ENCODE data around the gene SMYD3. TPM values are rescaled to one million over a fixed set of nuclear protein-coding genes. Genes with fewer than 3 reads are reported as not detected.

SMYD3 gene
- total and polyA plus RNA-seq, 9 of the 15 experiments (the other 6 are each of a cell fraction or from before 2014, with no cell fraction given), result 128 to 440 (median 197) TPM

DNA sequence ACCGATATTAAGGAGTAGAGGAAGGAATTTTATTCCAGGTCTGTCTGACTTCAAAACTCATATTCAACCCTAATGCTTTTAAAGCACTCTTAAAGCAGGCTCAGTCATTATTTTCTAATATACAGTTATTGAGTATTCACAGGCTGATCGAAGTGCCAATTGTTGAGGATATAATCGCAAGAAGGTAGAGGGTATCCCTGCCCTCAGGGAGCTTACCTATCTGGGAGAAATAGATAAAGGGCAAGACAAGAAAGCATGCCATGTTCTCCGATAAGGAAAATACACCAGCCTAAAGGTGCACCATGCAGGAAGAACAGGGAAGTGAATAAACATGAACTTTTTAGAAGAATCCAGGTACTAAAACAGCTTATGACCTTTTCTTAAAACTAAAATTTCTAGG lies 361.2 kb downstream of the SMYD3 start:
- WGBS (ENCODE audit: insufficient coverage, low coverage, missing lambda C conversion rate), result 99% methylated on average over 4 of the region's 4 CpGs
- Histone ChIP-seq H3K9me1 (ENCODE audit: control insufficient read depth, insufficient read depth, low read length) (no peaks in the 10 kb centered on the region), H3K4me2 (ENCODE audit: insufficient read depth, low read length) (no peak overlapping the region), H4K20me1 (replicated peaks; ENCODE audit: control insufficient read depth, insufficient read depth, low read length) (no peaks in the 10 kb centered on the region), H3K27ac (ENCODE audit: extremely low read depth, low read depth, low read length) (no peak overlapping the region), H3K9me3 (replicated peaks; ENCODE audit: control insufficient read depth, insufficient read depth, low read depth, low read length) (peaks cover 9% of the 10 kb centered on the region), H3K36me3 (ENCODE audit: control insufficient read depth, insufficient read depth, low read length) (peaks cover 7% of the 10 kb centered on the region; the same call in 2 of the 3 replicates), H3K4me3 (no peak overlapping the region), H2AFZ (ENCODE audit: low read depth, low read length) (no peak overlapping the region), H3K79me2 (ENCODE audit: control insufficient read depth, insufficient read depth, low read length) (peaks cover 17% of the 10 kb centered on the region; the same call in 2 of the 3 replicates), H3K9ac (ENCODE audit: insufficient read depth in 1 of 2, low read depth in 2 of 2, low read length in 2 of 2) (no peak overlapping the region), H3K27me3 (ENCODE audit: control insufficient read depth in 2 of 2, insufficient read depth in 2 of 2, low read length in 2 of 2) (no peaks in the 10 kb centered on the region), H3K4me1 (replicated peaks in 1 of 2; ENCODE audit: control insufficient read depth in 2 of 2, insufficient read depth in 2 of 2, low read length in 2 of 2) (peaks cover 5 to 24% of the 10 kb centered on the region in 2 experiments; a peak in 4 of 5 replicates)
- POLR2A ChIA-PET, result interaction anchor here (0.7 to 2.9 kb wide), 5 partner anchors 8 to 39 kb away, joined by 3 to 17 read pairs (median 3); no protein-coding TSS in a partner anchor
- TF ChIP-seq ADNP (tag; IDR thresholded peaks at IDR 0.05) (0 out of 2 replicates have a peak, but pooled peaks have one; percentile 29), SNRNP70 (optimal IDR thresholded peaks at IDR 0.05; ENCODE audit: low read depth, low read length) (no peak), ZNF316 (IDR thresholded peaks at IDR 0.05) (peak; percentile 78), STAT5B (CRISPR knock-in tag; IDR thresholded peaks at IDR 0.05) (no peak), TRIM28 (IDR thresholded peaks at IDR 0.05) (peak; percentile 83), CLOCK (CRISPR knock-in tag; IDR thresholded peaks at IDR 0.05; ENCODE audit: borderline replicate concordance) (no peak), RNF219 (CRISPR knock-in tag; IDR thresholded peaks at IDR 0.05) (no peak), TRIM24 (IDR thresholded peaks at IDR 0.05) (peak; percentile 42 to 71; a peak in 3 of 4 replicates)
- in situ Hi-C loops (cut with MboI) (no loop called here), intact Hi-C loops (cut with micrococcal nuclease) (no loop called here)
- no TSS peak for BruUV-seq (replicated peaks)
- ATAC-seq (no peak), DNase-seq (ENCODE audit: extremely low read depth in 1 of 4, low spot score in 3 of 4) (no peak), FAIRE-seq (no peak)
- CTCF ChIA-PET (ENCODE audit: low intra/inter-chr PET ratio), result no interaction called here

Measured in K562 (cell line).